BLaER1 (cell line): ENCODE data around the gene ALDH1L2.

Experiments used
- H3K27ac ChIP-seq: shearing (Covaris generic); formaldehyde crosslinking; 2 replicates; pipeline ENCODE4 v1.8.1; 2022
- H3K27me3 ChIP-seq: shearing (Covaris generic); formaldehyde crosslinking; 2 replicates; pipeline ENCODE4 v1.8.1; 2022
- H3K36me3 ChIP-seq: shearing (Covaris generic); formaldehyde crosslinking; 2 replicates; pipeline ENCODE4 v1.8.1; 2022
- H3K4me1 ChIP-seq: shearing (Covaris generic); formaldehyde crosslinking; 2 replicates; pipeline ENCODE4 v1.8.1; 2022
- H3K4me2 ChIP-seq: shearing (Covaris generic); formaldehyde crosslinking; 2 replicates; pipeline ENCODE4 v1.8.1; 2022
- H3K4me3 ChIP-seq: shearing (Covaris generic); formaldehyde crosslinking; 2 replicates; pipeline ENCODE4 v1.8.1; 2022
- H3K9ac ChIP-seq: shearing (Covaris generic); formaldehyde crosslinking; 2 replicates; pipeline ENCODE4 v1.8.1; 2022
- H3K9me3 ChIP-seq: shearing (Covaris generic); formaldehyde crosslinking; 2 replicates; pipeline ENCODE4 v1.8.1; 2022
- H4K20me1 ChIP-seq: shearing (Covaris generic); formaldehyde crosslinking; 2 replicates; pipeline ENCODE4 v1.8.1; 2022
- Cebpa-rat ChIP-seq: shearing (Covaris generic); IDR thresholded peaks from 2 replicates; pipeline ENCODE4 v1.8.1; 2022

ALDH1L2 gene

DNA sequence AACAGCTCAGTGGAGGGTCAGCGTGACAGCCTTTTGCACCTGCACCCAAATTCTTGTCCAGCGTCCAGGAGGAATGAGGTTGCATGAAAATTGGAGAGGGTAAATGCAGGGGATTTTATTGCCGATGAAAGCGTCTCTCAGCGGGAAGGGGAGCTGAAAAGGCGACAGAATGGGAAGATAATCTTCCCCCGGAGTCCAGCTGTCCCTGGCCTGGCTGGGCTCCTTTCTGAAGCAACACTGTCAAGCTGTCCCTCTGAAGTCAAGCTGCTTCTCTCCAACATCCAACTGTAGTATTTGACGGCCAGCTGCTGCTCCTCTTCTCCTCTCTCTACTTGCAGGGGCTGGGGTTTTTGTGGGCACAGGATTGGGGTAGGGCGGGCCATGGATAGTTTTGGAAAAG lies 65.5 kb downstream of the ALDH1L2 start:
- H3K4me3 ChIP-seq = no peak overlapping the region
- H3K27ac ChIP-seq = no peak overlapping the region
- 0 out of 2 replicates have a peak, but pooled peaks cover 1% of the 10 kb centered on the region for H3K9me3 ChIP-seq
- H4K20me1 ChIP-seq = no peaks in the 10 kb centered on the region
- peaks cover 41% of the 10 kb centered on the region for H3K36me3 ChIP-seq
- TF ChIP-seq Cebpa-rat = no peak
- H3K27me3 ChIP-seq = no peaks in the 10 kb centered on the region
- no peak overlapping the region for H3K9ac ChIP-seq
- H3K4me1 ChIP-seq = no peaks in the 10 kb centered on the region
- H3K4me2 ChIP-seq = no peak overlapping the region

DNA sequence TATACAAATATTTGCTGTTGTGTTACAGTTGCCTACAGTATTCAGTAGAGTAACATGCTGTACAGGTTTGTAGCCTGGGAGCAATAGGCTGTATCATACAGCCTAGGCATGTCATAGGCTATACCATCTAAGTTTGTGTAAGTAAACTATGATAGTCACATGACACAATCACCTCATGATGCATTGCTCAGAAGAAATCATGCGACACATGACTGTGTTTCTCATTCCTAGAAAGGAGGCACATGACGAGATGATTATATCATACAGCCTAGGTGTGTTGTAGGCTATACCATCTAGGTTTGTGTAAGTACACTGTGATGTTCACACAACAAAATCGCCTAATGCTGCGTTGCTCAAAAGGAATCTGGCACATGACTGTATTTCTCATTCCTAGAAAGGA lies 66.2 kb downstream of the ALDH1L2 start:
- no peak overlapping the region for H3K27ac ChIP-seq
- no peak overlapping the region for H3K4me2 ChIP-seq
- peaks cover 9% of the 10 kb centered on the region for H3K9me3 ChIP-seq
- no peak overlapping the region for H3K9ac ChIP-seq
- H3K4me3 ChIP-seq = no peak overlapping the region
- TF ChIP-seq Cebpa-rat = no peak
- H3K4me1 ChIP-seq = no peaks in the 10 kb centered on the region
- no peaks in the 10 kb centered on the region for H4K20me1 ChIP-seq
- no peaks in the 10 kb centered on the region for H3K27me3 ChIP-seq
- H3K36me3 ChIP-seq = peaks cover 48% of the 10 kb centered on the region

DNA sequence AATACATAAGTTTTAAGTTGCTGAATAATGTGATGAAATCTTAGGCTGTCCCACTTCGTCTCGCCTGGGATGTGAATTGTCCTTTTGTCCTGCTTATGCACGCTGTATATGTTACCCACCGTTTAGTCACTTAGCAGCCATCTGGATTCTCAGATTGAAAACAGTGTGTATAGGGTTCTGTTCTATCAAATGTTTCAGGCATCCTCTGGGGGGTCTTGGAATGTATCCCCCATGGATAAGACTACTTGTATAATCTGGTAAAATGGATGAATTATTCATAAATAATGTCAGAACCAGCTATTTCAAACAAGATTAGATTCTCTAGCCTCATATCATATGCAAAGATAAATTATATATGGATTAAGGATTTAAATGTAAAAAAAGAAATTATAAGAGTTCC lies 68.7 kb downstream of the ALDH1L2 start:
- H3K36me3 ChIP-seq = peaks cover 73% of the 10 kb centered on the region
- no peak overlapping the region for H3K4me3 ChIP-seq
- no peaks in the 10 kb centered on the region for H3K27me3 ChIP-seq
- H3K4me2 ChIP-seq = no peak overlapping the region
- no peak overlapping the region for H3K9ac ChIP-seq
- H4K20me1 ChIP-seq = no peaks in the 10 kb centered on the region
- H3K27ac ChIP-seq = no peak overlapping the region
- TF ChIP-seq Cebpa-rat = no peak
- no peaks in the 10 kb centered on the region for H3K4me1 ChIP-seq
- H3K9me3 ChIP-seq = peaks cover 34% of the 10 kb centered on the region

DNA sequence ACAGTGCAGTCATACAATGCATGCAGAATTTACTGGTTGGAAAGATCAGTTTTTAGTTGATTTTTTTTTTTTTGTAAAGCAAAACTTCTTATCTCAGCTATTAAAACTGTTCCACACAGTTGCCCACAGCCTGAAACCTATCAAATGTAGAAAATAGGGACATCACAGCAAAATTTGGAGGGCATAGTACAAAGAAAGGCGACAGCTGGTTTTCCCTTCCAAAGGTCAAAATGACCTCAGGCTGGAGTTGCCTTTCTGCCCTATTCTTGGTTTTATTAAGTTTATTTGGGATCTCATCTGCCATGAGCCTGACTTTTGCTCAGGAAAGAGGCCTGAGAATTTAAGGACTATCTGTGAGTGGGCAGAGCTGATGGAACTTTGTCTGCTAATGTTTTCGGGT lies 69.7 kb downstream of the ALDH1L2 start:
- H3K4me2 ChIP-seq = no peak overlapping the region
- no peaks in the 10 kb centered on the region for H3K27me3 ChIP-seq
- no peak overlapping the region for H3K4me3 ChIP-seq
- no peak for TF ChIP-seq Cebpa-rat
- H3K27ac ChIP-seq = no peak overlapping the region
- no peaks in the 10 kb centered on the region for H4K20me1 ChIP-seq
- H3K4me1 ChIP-seq = no peaks in the 10 kb centered on the region
- H3K9ac ChIP-seq = no peak overlapping the region
- H3K36me3 ChIP-seq = peaks cover 81% of the 10 kb centered on the region
- peaks cover 42% of the 10 kb centered on the region for H3K9me3 ChIP-seq

DNA sequence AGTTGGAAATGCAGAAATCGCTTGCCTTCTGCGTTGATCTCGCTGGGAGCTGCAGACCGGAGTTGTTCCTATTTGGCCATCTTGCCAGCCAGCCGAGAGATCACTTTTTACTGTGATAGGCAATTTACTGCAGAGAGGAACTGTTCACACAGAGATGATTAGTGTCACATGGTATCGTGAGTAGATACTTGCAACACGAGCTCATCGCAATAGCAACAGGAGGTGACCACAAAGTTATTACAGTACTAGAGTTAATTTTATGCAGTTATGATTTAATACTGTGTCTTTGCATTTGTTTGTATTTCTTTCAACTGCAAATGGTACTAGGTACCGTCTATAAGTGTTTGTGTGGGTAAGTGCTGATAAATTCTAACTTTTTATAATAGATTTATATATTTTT lies 70.4 kb downstream of the ALDH1L2 start:
- Histone ChIP-seq H3K9me3 (peaks cover 48% of the 10 kb centered on the region), H3K27ac (no peak overlapping the region), H4K20me1 (no peaks in the 10 kb centered on the region), H3K4me3 (no peak overlapping the region), H3K4me2 (no peak overlapping the region), H3K9ac (no peak overlapping the region), H3K27me3 (no peaks in the 10 kb centered on the region), H3K36me3 (peaks cover 86% of the 10 kb centered on the region), H3K4me1 (no peaks in the 10 kb centered on the region)
- no peak for TF ChIP-seq Cebpa-rat

DNA sequence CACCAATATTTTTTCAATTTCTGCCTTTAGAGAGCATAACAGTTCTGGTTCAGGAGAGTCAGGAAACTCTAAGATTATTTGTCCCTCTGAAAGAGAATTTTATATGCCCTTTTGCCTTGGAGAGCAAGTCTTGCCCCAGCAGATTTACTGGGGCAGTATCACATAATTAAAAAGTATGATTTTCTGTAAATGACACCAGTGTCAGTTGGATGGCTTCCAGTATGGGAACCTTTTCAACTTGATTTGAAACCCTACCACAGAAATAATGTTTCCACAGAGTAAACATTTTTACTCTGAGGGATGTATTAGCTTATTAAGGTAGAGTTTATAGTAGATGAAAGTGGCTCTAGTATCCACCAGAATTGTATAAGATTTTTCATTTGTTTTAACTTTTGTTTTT lies 82.8 kb downstream of the ALDH1L2 start:
- H3K27me3 ChIP-seq = no peaks in the 10 kb centered on the region
- no peak for TF ChIP-seq Cebpa-rat
- H3K27ac ChIP-seq = no peak overlapping the region
- H3K9me3 ChIP-seq = no peaks in the 10 kb centered on the region
- no peak overlapping the region for H3K4me3 ChIP-seq
- H3K9ac ChIP-seq = no peak overlapping the region
- peaks cover 98% of the 10 kb centered on the region for H3K36me3 ChIP-seq
- H3K4me1 ChIP-seq = no peaks in the 10 kb centered on the region
- no peak overlapping the region for H3K4me2 ChIP-seq
- H4K20me1 ChIP-seq = no peaks in the 10 kb centered on the region

DNA sequence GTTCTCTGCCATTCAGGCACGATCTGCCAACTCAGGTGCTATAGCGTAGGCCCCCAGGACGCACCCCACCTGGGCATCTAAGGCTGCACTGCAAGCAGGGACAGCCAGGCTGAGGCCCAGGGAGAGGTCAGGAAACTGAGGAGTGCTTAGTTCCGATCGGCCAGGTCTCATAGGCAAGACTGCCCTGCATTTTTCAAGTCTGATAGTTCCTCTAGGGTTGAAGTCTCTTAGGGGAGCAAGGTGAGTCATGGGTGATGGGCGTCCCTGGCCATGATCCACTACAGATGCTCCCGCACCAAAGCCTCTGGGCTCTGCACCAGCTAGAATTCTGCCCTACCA lies 84.9 kb downstream of the ALDH1L2 start:
- Histone ChIP-seq H3K4me1 (no peaks in the 10 kb centered on the region), H3K36me3 (peaks cover 97% of the 10 kb centered on the region), H3K9ac (no peak overlapping the region), H3K4me3 (no peak overlapping the region), H4K20me1 (no peaks in the 10 kb centered on the region), H3K4me2 (no peak overlapping the region), H3K27ac (no peak overlapping the region), H3K27me3 (no peaks in the 10 kb centered on the region), H3K9me3 (no peaks in the 10 kb centered on the region)
- no peak for TF ChIP-seq Cebpa-rat

DNA sequence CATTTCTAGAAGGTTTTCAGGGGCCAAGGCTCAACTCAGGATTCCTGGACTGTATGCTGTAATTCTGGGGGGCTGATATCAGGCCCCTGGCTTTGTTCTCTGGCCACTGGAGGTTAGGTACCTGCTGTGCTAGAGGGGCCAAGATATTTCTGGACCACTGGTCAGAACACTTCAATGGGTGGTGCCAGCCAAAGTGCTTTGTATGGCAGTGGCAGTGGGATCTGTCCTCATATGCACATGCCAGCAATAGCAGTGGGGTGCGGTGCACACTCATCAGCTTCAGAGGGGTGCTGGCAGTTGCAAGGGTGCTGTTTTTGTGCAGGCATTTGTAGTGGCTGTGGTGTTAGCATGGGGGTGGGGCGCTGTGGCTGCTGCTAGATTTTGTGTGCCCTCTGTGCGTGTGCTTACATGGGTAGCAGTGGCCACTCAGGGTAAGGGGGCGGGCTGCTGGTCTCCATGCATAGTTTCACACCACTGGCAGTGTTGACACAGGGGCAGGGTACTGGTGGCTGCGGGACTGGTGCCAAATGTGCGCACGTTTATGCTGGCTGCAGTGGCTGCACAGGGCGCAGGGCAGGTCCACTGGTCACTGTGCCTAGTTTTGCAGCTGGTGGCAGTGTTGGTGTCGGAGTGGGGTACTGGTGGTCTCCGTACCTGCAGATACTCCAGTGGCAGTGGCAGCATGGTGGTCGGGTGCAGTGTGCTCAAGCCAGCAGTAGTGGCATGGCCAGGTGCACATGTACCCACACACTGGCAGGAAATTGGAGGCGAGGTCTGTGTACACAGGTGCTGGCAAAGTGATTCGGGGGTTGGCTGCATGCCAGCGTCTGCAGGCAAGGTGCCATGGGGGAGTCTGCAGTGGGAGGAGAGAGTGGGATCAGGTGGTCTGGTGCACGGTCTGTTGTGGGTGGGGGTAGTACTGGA lies 85.6 kb downstream of the ALDH1L2 start:
- Histone ChIP-seq H3K4me1 (no peaks in the 10 kb centered on the region), H3K36me3 (peaks cover 97% of the 10 kb centered on the region), H3K4me2 (no peak overlapping the region), H3K9me3 (no peaks in the 10 kb centered on the region), H3K27ac (no peak overlapping the region), H3K9ac (no peak overlapping the region), H4K20me1 (no peaks in the 10 kb centered on the region), H3K4me3 (no peak overlapping the region), H3K27me3 (no peaks in the 10 kb centered on the region)
- TF ChIP-seq Cebpa-rat = no peak

DNA sequence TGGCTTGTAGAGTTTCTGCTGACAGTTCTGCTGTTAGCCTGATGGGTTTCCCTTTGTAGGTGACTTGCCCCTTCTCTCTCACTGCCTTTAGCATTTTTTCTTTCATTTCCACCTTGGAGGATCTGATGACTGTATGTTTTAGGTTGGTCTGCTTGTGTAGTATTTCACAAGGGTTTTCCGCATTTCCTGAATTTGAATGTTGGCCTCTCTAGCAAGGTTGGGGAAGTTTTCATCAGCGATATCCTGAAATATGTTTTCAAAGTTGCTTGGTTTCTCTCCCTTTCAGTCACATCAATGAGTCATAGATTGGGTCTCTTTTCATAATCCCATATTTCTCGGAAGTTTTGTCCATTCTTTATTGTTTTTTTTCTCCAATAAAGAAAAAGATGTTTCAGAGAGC lies 86.7 kb downstream of the ALDH1L2 start:
- Histone ChIP-seq H3K4me1 (no peaks in the 10 kb centered on the region), H3K9ac (no peak overlapping the region), H3K4me3 (no peak overlapping the region), H3K4me2 (no peak overlapping the region), H3K9me3 (no peaks in the 10 kb centered on the region), H3K36me3 (peaks cover 97% of the 10 kb centered on the region), H4K20me1 (no peaks in the 10 kb centered on the region), H3K27ac (no peak overlapping the region), H3K27me3 (no peaks in the 10 kb centered on the region)
- no peak for TF ChIP-seq Cebpa-rat

DNA sequence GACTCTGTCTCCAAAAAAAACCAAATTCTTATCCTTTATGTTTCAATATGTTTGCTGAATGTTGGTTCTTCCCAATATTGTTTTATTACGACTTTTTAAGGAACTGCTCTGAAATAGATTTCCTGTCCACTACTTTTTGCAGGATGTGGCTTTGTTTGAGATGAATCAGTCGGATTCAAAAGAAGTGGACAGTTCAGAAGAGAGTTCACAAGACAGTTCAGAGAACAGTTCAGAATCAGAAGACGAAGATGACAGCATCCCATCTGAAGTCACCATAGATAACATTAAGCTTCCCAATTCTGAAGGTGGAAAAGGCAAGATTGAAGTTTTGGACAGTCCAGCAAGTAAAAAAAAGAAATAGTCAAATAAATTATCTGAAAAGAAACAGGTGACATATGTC lies 89.9 kb downstream of the ALDH1L2 start:
- H3K4me3 ChIP-seq = no peak overlapping the region
- no peaks in the 10 kb centered on the region for H4K20me1 ChIP-seq
- no peaks in the 10 kb centered on the region for H3K4me1 ChIP-seq
- no peak for TF ChIP-seq Cebpa-rat
- H3K27me3 ChIP-seq = no peaks in the 10 kb centered on the region
- no peaks in the 10 kb centered on the region; the same call in 1 of the 2 replicates for H3K9me3 ChIP-seq
- H3K27ac ChIP-seq = no peak overlapping the region
- no peak overlapping the region for H3K4me2 ChIP-seq
- no peak overlapping the region for H3K9ac ChIP-seq
- H3K36me3 ChIP-seq = peaks cover 99% of the 10 kb centered on the region
